Subcutaneous adipose tissue (tissue), 4 donors: ENCODE data around the gene DMD. TPM values are rescaled to one million over a fixed set of nuclear protein-coding genes. Genes with fewer than 3 reads are reported as not detected.

Experiments used
- total RNA-seq, 4 donors: library from RNA; depleted of rRNA; stranded (reverse); fragments of >200 nt; gene quantifications; one replicate each; pipeline ENCODE4 v1.1.0, GENCODE V29; 2016
- TF ChIP-seq, protein P1 (sequence below): fragments of 450-650 bp; IDR thresholded peaks from one replicate; pipeline ENCODE4 v1.5.1; 2016; ENCODE audit warnings: low read depth, mild to moderate bottlenecking, control low read depth, antibody characterized with exemption, moderate library complexity

The DMD gene
- total RNA-seq, 4 donors from 2014 or later, result 35.7 to 87.2 (median 72.1) TPM

DNA sequence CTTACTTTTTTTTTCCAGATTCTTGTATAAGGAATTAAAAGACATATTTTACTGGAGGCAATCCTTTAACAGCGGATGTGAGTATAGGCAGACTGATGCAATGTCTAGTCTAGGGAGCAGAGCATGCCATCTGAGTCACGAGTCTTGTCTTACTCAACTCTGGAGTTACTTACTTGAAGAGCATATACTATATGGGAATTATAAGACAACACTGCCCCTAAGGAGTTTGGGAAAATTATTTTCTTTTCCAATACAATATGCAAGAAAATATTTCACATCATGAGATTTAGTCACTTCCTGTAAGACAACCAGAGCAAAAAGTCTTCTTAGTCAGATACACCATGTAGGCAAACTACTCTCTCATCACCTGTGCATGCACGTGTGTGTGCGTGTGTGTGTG lies 1602.2 kb downstream of the DMD start:
- TF ChIP-seq, protein P1, sequence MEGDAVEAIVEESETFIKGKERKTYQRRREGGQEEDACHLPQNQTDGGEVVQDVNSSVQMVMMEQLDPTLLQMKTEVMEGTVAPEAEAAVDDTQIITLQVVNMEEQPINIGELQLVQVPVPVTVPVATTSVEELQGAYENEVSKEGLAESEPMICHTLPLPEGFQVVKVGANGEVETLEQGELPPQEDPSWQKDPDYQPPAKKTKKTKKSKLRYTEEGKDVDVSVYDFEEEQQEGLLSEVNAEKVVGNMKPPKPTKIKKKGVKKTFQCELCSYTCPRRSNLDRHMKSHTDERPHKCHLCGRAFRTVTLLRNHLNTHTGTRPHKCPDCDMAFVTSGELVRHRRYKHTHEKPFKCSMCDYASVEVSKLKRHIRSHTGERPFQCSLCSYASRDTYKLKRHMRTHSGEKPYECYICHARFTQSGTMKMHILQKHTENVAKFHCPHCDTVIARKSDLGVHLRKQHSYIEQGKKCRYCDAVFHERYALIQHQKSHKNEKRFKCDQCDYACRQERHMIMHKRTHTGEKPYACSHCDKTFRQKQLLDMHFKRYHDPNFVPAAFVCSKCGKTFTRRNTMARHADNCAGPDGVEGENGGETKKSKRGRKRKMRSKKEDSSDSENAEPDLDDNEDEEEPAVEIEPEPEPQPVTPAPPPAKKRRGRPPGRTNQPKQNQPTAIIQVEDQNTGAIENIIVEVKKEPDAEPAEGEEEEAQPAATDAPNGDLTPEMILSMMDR, result no peak

DNA sequence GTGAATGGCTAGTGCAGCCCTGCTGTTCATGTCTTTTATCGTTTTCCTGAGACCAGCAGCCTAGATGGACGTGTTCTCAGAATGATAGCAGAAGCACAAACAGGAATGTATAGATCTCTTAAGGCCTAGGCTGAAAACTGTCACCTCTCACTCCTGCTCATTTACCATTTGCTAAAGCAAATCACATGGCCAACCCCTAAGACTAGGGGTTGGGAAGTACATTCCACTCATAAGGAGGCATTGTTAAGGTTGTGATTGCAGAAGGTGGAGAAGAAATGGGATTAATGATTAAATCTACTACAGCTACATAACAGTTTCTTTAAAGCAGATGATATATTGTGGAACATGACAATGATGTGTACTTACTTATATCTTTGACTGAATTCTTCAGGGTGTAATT lies 1602.7 kb downstream of the DMD start:
- TF ChIP-seq, protein P1, result no peak

DNA sequence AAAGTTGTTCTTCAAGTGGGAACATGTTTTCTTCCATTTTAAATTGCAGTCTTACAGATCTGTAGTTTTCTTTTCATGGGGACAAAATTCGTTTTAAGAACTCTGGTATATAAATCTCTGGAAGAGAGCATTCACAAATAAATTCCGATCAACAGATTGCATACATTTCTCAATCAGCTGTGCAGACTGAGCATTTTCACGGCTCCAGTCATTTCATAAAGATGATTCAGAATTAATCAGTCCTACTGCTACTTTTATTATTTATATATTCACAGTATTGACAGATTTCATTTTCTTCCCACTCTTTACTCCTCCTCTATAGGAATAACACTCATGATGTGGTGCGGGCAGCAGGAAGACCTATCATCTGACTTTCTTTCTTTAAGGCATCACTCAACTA lies 1604.6 kb downstream of the DMD start:
- TF ChIP-seq, protein P1, result no peak

DNA sequence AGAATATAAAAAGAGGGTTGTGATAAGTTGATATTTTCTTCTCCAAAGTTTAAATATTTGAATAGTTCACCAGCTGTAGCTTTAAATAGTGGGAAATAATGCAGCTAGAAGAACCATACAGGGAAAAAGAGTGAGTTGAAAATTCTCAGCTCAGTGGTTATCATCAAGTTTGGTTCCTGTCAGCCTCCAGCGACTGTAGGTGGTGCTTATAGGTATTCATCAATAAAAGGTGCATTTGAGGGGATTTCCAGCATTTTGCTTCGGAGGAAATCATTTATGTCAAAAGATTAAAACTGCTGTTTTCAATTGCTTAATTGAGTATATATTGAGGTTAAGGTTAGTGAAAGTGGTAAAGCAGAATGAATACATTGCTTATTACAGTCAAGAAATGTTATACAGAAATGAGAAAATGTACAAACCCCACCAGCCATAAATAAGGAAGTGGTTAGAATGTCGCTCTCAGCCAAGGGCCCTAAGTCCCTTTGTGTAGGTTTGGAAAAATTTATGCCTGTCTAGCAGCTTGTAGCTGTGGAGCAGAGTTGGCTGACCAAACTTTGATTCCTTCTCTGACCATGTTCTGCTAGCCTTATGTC lies 1606.6 kb downstream of the DMD start:
- TF ChIP-seq, protein P1, result no peak

DNA sequence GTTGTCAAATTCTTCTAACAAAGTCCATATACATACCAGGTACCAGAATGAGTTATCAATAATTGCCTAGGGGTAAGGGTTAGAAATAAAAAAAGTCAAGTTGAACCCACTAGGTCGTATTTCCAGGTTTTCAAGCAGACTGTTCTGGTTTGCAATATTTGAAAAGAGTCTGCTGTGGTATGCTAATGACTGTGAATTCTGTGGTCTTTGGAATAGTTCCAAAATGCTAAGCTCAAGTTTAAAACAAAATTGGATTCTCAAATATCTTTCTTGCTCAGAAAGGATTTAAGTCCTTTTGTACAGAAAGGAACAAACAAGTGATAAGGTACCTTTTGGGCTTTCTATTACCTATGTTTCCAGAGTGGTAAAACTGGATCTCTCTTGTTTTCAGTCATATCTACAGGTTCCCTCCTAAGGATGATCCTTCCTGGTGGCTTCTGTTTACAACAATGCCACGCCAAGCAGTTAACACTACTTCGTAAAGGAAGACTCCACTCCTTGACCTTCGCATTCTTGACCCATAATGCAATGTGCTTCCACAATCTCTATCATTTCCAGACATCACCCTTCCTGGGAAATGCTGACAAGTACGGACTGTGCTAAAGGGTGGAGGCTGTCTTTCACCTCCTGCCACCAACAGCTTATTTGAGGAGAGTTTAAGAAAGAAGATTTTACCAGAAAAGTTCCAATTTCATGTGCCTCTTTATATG lies 1607.8 kb downstream of the DMD start:
- TF ChIP-seq, protein P1, result no peak

DNA sequence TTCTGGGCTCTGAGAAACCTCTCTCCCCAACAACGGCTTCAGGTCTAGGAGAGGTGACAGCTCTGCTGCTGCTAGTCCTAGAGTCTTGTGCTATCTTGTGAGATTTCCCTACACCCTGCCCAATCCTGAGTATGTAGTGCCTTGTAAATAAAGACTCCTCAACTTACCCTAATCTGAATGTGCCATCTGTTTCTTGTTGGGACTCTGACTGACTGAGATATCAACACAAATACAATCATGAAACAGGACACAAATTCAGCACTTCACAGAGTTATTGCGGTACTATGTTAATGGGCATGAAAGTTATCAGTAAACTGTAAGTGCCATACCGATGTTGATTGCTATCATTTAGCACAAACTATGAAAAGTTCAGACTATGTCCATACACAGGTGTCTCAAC lies 1610.5 kb downstream of the DMD start:
- TF ChIP-seq, protein P1, result no peak

DNA sequence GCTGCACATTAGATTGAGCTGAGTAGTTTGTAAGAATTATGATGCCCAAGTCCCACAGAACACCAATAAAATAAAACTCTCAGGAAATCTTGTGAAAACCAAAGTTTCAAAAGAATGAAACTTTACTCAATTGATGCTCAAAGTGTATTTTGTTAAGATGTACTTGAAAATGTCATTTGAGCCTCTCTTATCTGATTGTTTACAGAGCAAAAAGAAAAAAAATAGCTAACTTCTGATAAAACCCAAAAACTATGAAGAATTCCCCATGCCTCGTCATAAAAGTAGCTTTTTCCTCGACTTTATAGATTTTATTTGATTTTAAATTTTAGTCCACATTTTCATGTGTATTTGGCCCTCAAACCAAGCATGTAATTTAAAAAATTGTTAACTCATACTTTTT lies 1618.0 kb downstream of the DMD start:
- TF ChIP-seq, protein P1, result no peak
